Measurements from ENCODE around the gene WNT3.

WNT3 gene

DNA sequence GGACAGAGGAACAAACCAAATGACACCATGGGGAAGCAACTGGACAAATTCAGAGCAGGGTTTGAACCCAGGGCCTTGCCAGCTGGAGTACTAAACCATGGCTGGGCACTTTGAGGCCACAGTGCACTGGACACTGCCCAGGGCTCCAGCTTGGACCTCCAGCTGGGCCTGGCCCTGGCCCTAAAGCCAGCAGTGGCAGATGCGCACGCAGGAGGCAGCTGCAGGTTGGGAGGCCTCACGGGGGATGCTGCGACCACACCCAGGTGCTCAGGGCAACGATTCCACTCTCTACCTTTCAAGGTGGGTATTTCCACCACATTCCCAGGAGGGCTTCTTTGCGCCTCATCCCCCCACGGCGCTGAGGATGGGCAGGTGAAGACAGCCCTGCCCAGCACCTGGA is 28.9 kb downstream of the WNT3 start:
- TF ChIP-seq, protein P1, sequence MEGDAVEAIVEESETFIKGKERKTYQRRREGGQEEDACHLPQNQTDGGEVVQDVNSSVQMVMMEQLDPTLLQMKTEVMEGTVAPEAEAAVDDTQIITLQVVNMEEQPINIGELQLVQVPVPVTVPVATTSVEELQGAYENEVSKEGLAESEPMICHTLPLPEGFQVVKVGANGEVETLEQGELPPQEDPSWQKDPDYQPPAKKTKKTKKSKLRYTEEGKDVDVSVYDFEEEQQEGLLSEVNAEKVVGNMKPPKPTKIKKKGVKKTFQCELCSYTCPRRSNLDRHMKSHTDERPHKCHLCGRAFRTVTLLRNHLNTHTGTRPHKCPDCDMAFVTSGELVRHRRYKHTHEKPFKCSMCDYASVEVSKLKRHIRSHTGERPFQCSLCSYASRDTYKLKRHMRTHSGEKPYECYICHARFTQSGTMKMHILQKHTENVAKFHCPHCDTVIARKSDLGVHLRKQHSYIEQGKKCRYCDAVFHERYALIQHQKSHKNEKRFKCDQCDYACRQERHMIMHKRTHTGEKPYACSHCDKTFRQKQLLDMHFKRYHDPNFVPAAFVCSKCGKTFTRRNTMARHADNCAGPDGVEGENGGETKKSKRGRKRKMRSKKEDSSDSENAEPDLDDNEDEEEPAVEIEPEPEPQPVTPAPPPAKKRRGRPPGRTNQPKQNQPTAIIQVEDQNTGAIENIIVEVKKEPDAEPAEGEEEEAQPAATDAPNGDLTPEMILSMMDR (IDR thresholded peaks at IDR 0.05; ENCODE audit: poor library complexity, severe bottlenecking) = no peak
- ATAC-seq (ENCODE audit: low read depth) = no peak

GRCh38 chr17:46788796-46789195 is 29.7 kb downstream of the WNT3 start:
- TF ChIP-seq, protein P1 (IDR thresholded peaks at IDR 0.05; ENCODE audit: poor library complexity, severe bottlenecking) = no peak
- Histone ChIP-seq H3K4me1 (ENCODE audit: insufficient read depth, poor library complexity, severe bottlenecking) (no peaks in the 10 kb centered on the region), H3K9me3 (ENCODE audit: severe bottlenecking) (no peaks in the 10 kb centered on the region), H3K27ac (ENCODE audit: poor library complexity, severe bottlenecking) (no peak overlapping the region), H3K36me3 (ENCODE audit: low read depth) (no peaks in the 10 kb centered on the region), H3K4me3 (ENCODE audit: severe bottlenecking) (no peak overlapping the region), H3K27me3 (ENCODE audit: insufficient read depth, poor library complexity, severe bottlenecking) (no peaks in the 10 kb centered on the region)
- DNase-seq (ENCODE audit: low spot score) (no peak), ATAC-seq (ENCODE audit: low read depth) (no peak)

More for the DNA sequence above, 28.9 kb downstream of the WNT3 start:
- Histone ChIP-seq H3K36me3 (ENCODE audit: low read depth) (no peaks in the 10 kb centered on the region), H3K9me3 (ENCODE audit: severe bottlenecking) (no peaks in the 10 kb centered on the region), H3K4me1 (ENCODE audit: insufficient read depth, poor library complexity, severe bottlenecking) (no peaks in the 10 kb centered on the region), H3K27ac (ENCODE audit: poor library complexity, severe bottlenecking) (no peak overlapping the region), H3K27me3 (ENCODE audit: insufficient read depth, poor library complexity, severe bottlenecking) (no peaks in the 10 kb centered on the region), H3K4me3 (ENCODE audit: severe bottlenecking) (no peak overlapping the region)
- no peak for DNase-seq (ENCODE audit: low spot score)

- no peaks in the 10 kb centered on the region for H3K27me3 ChIP-seq (ENCODE audit: insufficient read depth, poor library complexity, severe bottlenecking)
- TF ChIP-seq, protein P1 (IDR thresholded peaks at IDR 0.05; ENCODE audit: poor library complexity, severe bottlenecking) = no peak
- H3K36me3 ChIP-seq (ENCODE audit: low read depth) = no peaks in the 10 kb centered on the region
- no peaks in the 10 kb centered on the region for H3K9me3 ChIP-seq (ENCODE audit: severe bottlenecking)
- H3K4me1 ChIP-seq (ENCODE audit: insufficient read depth, poor library complexity, severe bottlenecking) = no peaks in the 10 kb centered on the region
- H3K4me3 ChIP-seq (ENCODE audit: severe bottlenecking) = no peak overlapping the region
- DNase-seq (ENCODE audit: low spot score) (no peak), ATAC-seq (ENCODE audit: low read depth) (no peak)
- H3K27ac ChIP-seq (ENCODE audit: poor library complexity, severe bottlenecking) = no peak overlapping the region
Observed at GRCh38 chr17:46788300-46788699, 30.2 kb downstream of the WNT3 start.

- H3K27me3 ChIP-seq (ENCODE audit: insufficient read depth, poor library complexity, severe bottlenecking) = no peaks in the 10 kb centered on the region
- ATAC-seq (ENCODE audit: low read depth) = no peak
Observed at GRCh38 chr17:46787478-46787877, 31.0 kb downstream of the WNT3 start.

GRCh38 chr17:46785696-46786095 is 32.8 kb downstream of the WNT3 start:
- TF ChIP-seq, protein P1 (IDR thresholded peaks at IDR 0.05; ENCODE audit: poor library complexity, severe bottlenecking) = no peak
- H3K27me3 ChIP-seq (ENCODE audit: insufficient read depth, poor library complexity, severe bottlenecking) = no peaks in the 10 kb centered on the region
- H3K27ac ChIP-seq (ENCODE audit: poor library complexity, severe bottlenecking) = no peak overlapping the region
- H3K4me1 ChIP-seq (ENCODE audit: insufficient read depth, poor library complexity, severe bottlenecking) = no peaks in the 10 kb centered on the region
- no peaks in the 10 kb centered on the region for H3K36me3 ChIP-seq (ENCODE audit: low read depth)
- H3K9me3 ChIP-seq (ENCODE audit: severe bottlenecking) = no peaks in the 10 kb centered on the region
- ATAC-seq (ENCODE audit: low read depth) (0 out of 3 replicates have a peak, but pooled peaks have one; percentile 14), DNase-seq (ENCODE audit: low spot score) (no peak)
- H3K4me3 ChIP-seq (ENCODE audit: severe bottlenecking) = no peak overlapping the region

More at GRCh38 chr17:46787478-46787877, 31.0 kb downstream of the WNT3 start:
- TF ChIP-seq, protein P1 (IDR thresholded peaks at IDR 0.05; ENCODE audit: poor library complexity, severe bottlenecking) = no peak
- no peak for DNase-seq (ENCODE audit: low spot score)
- H3K4me1 ChIP-seq (ENCODE audit: insufficient read depth, poor library complexity, severe bottlenecking) = no peaks in the 10 kb centered on the region
- no peak overlapping the region for H3K4me3 ChIP-seq (ENCODE audit: severe bottlenecking)
- H3K9me3 ChIP-seq (ENCODE audit: severe bottlenecking) = no peaks in the 10 kb centered on the region
- no peak overlapping the region for H3K27ac ChIP-seq (ENCODE audit: poor library complexity, severe bottlenecking)
- no peaks in the 10 kb centered on the region for H3K36me3 ChIP-seq (ENCODE audit: low read depth)

Measured in RWPE2 (cell line).